ENCODE results near the gene SCML1. TPM values are rescaled to one million over a fixed set of nuclear protein-coding genes. Genes with fewer than 3 reads are reported as not detected.

Gene SCML1
- total RNA-seq, 4 donors from 2014 or later, result 14.1 to 40.2 (median 21.7) TPM

GRCh38 chrX:17802756-17803155 lies 65.5 kb downstream of the SCML1 start:
- TF ChIP-seq, protein P1, sequence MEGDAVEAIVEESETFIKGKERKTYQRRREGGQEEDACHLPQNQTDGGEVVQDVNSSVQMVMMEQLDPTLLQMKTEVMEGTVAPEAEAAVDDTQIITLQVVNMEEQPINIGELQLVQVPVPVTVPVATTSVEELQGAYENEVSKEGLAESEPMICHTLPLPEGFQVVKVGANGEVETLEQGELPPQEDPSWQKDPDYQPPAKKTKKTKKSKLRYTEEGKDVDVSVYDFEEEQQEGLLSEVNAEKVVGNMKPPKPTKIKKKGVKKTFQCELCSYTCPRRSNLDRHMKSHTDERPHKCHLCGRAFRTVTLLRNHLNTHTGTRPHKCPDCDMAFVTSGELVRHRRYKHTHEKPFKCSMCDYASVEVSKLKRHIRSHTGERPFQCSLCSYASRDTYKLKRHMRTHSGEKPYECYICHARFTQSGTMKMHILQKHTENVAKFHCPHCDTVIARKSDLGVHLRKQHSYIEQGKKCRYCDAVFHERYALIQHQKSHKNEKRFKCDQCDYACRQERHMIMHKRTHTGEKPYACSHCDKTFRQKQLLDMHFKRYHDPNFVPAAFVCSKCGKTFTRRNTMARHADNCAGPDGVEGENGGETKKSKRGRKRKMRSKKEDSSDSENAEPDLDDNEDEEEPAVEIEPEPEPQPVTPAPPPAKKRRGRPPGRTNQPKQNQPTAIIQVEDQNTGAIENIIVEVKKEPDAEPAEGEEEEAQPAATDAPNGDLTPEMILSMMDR (IDR thresholded peaks at IDR 0.05), result no peak
- no peak for TF ChIP-seq POLR2A (IDR thresholded peaks at IDR 0.05)
- H3K36me3 ChIP-seq, result no peaks in the 10 kb centered on the region
- H3K4me1 ChIP-seq, result no peaks in the 10 kb centered on the region
- H3K4me3 ChIP-seq, result no peak overlapping the region
- intact Hi-C loops (cut with DNase I; ENCODE audit: low total_unique reads), result no loop called here
- DNase-seq, result no peak
- no peaks in the 10 kb centered on the region for H3K9me3 ChIP-seq
- no peak overlapping the region for H3K27ac ChIP-seq
- H3K27me3 ChIP-seq, result no peaks in the 10 kb centered on the region

- Histone ChIP-seq H3K4me1 (no peaks in the 10 kb centered on the region), H3K27me3 (no peaks in the 10 kb centered on the region), H3K27ac (no peak overlapping the region), H3K9me3 (no peaks in the 10 kb centered on the region), H3K4me3 (no peak overlapping the region), H3K36me3 (no peaks in the 10 kb centered on the region)
- no peak for DNase-seq
- intact Hi-C loops (cut with DNase I; ENCODE audit: low total_unique reads), result no loop called here
- TF ChIP-seq, protein P1 (IDR thresholded peaks at IDR 0.05), result no peak
- no peak for TF ChIP-seq POLR2A (IDR thresholded peaks at IDR 0.05)
Observed at GRCh38 chrX:17803449-17803848, 66.2 kb downstream of the SCML1 start.

Other genes starting within 250 kb of the SCML1 start
- gene RAI2, start 123.8 kb downstream of the SCML1 start, total RNA-seq, result 10 to 100 TPM in 3 of 4 donors, 1 to 10 TPM in 1; 6.0 to 80.1 (median 27.5) TPM